Measurements from ENCODE around the gene CACNA1I.

CACNA1I gene

GRCh38 chr22:39612811-39613548 is 42.4 kb downstream of the CACNA1I start:
- Histone ChIP-seq H3K9ac (ENCODE audit: low read length) (no peak overlapping the region), H3F3A (ENCODE audit: insufficient read depth) (no peaks in the 10 kb centered on the region), H3K4me2 (ENCODE audit: low read depth, low read length, poor library complexity, severe bottlenecking) (no peak overlapping the region), H3K79me2 (ENCODE audit: insufficient read depth, low read length) (no peaks in the 10 kb centered on the region), H3K9me3 (ENCODE audit: insufficient read depth, low read length) (no peaks in the 10 kb centered on the region), H2AFZ (ENCODE audit: low read depth, low read length, severe bottlenecking) (no peak overlapping the region), H3K4me3 (ENCODE audit: insufficient read depth, low read length, poor library complexity, severe bottlenecking) (no peak overlapping the region), H3K9me2 (replicated peaks; ENCODE audit: insufficient read depth, low read length) (no peaks in the 10 kb centered on the region), H3K27ac (ENCODE audit: low read depth, low read length) (no peak overlapping the region), H3K27me3 (ENCODE audit: low read length) (0 out of 2 replicates have a peak, but pooled peaks cover 3% of the 10 kb centered on the region), H4K20me1 (ENCODE audit: low read depth, low read length) (no peaks in the 10 kb centered on the region), H3K36me3 (ENCODE audit: low read length) (no peaks in the 10 kb centered on the region)
- no peak for TF ChIP-seq EZH2phosphoT487 (conservative IDR thresholded peaks at IDR 0.05; ENCODE audit: low read length)
- TF ChIP-seq CTCF (IDR thresholded peaks at IDR 0.05; ENCODE audit: insufficient read depth, low read length, poor library complexity, severe bottlenecking) = no peak

- Histone ChIP-seq H3K27ac (ENCODE audit: low read depth, low read length) (no peak overlapping the region), H3K9me2 (replicated peaks; ENCODE audit: insufficient read depth, low read length) (no peaks in the 10 kb centered on the region), H3K9ac (ENCODE audit: low read length) (no peak overlapping the region), H3K4me2 (ENCODE audit: low read depth, low read length, poor library complexity, severe bottlenecking) (no peak overlapping the region), H3K9me3 (ENCODE audit: insufficient read depth, low read length) (no peaks in the 10 kb centered on the region), H3K79me2 (ENCODE audit: insufficient read depth, low read length) (no peaks in the 10 kb centered on the region), H3K27me3 (ENCODE audit: low read length) (0 out of 2 replicates have a peak, but pooled peaks cover 3% of the 10 kb centered on the region), H3K36me3 (ENCODE audit: low read length) (no peaks in the 10 kb centered on the region), H4K20me1 (ENCODE audit: low read depth, low read length) (no peaks in the 10 kb centered on the region), H3K4me3 (ENCODE audit: insufficient read depth, low read length, poor library complexity, severe bottlenecking) (no peak overlapping the region), H2AFZ (ENCODE audit: low read depth, low read length, severe bottlenecking) (no peak overlapping the region), H3F3A (ENCODE audit: insufficient read depth) (no peaks in the 10 kb centered on the region)
- TF ChIP-seq CTCF (IDR thresholded peaks at IDR 0.05; ENCODE audit: insufficient read depth, low read length, poor library complexity, severe bottlenecking) (no peak), EZH2phosphoT487 (conservative IDR thresholded peaks at IDR 0.05; ENCODE audit: low read length) (no peak)
Observed at GRCh38 chr22:39613549-39613921, 43.0 kb downstream of the CACNA1I start.

GRCh38 chr22:39614442-39614841 is 43.9 kb downstream of the CACNA1I start:
- H3F3A ChIP-seq (ENCODE audit: insufficient read depth) = no peaks in the 10 kb centered on the region
- no peaks in the 10 kb centered on the region for H3K79me2 ChIP-seq (ENCODE audit: insufficient read depth, low read length)
- 0 out of 2 replicates have a peak, but pooled peaks cover 3% of the 10 kb centered on the region for H3K27me3 ChIP-seq (ENCODE audit: low read length)
- H3K27ac ChIP-seq (ENCODE audit: low read depth, low read length) = no peak overlapping the region
- H3K36me3 ChIP-seq (ENCODE audit: low read length) = no peaks in the 10 kb centered on the region
- no peak overlapping the region for H3K9ac ChIP-seq (ENCODE audit: low read length)
- H3K4me2 ChIP-seq (ENCODE audit: low read depth, low read length, poor library complexity, severe bottlenecking) = no peak overlapping the region
- H2AFZ ChIP-seq (ENCODE audit: low read depth, low read length, severe bottlenecking) = no peak overlapping the region
- H3K9me3 ChIP-seq (ENCODE audit: insufficient read depth, low read length) = no peaks in the 10 kb centered on the region
- no peaks in the 10 kb centered on the region for H4K20me1 ChIP-seq (ENCODE audit: low read depth, low read length)
- no peak for TF ChIP-seq EZH2phosphoT487 (conservative IDR thresholded peaks at IDR 0.05; ENCODE audit: low read length)
- TF ChIP-seq CTCF (IDR thresholded peaks at IDR 0.05; ENCODE audit: insufficient read depth, low read length, poor library complexity, severe bottlenecking) = no peak
- no peaks in the 10 kb centered on the region for H3K9me2 ChIP-seq (replicated peaks; ENCODE audit: insufficient read depth, low read length)
- H3K4me3 ChIP-seq (ENCODE audit: insufficient read depth, low read length, poor library complexity, severe bottlenecking) = no peak overlapping the region

Measured in SU-DHL-6 (cell line).